Activated CD4-positive, alpha-beta T cell treated with anti-CD3 and anti-CD28 coated beads, Interleukin-2, amount 10 ng/mL, durations not matched to agents 24 days and 14 days (primary cell): ENCODE data around the gene ST13. TPM values are rescaled to one million over a fixed set of nuclear protein-coding genes. Genes with fewer than 3 reads are reported as not detected.
A peak's percentile ranks its signal among the peaks of the same experiment; 100 is the strongest.

Source experiments
- DNase-seq: peaks from one replicate; pipeline ENCODE4 v3.0.0; 2022
- H3K27ac Mint-ChIP-seq: one replicate; pipeline ENCODE4 v1.8.0; 2022; ENCODE audit warnings: mild to moderate bottlenecking, mixed read lengths
- H3K27me3 Mint-ChIP-seq: one replicate; pipeline ENCODE4 v1.8.0; 2022; ENCODE audit warnings: mixed read lengths
- H3K36me3 Mint-ChIP-seq: one replicate; pipeline ENCODE4 v1.8.0; 2022; ENCODE audit warnings: low read depth, mild to moderate bottlenecking, mixed read lengths
- H3K4me1 Mint-ChIP-seq: one replicate; pipeline ENCODE4 v1.8.0; 2021; ENCODE audit warnings: mixed read lengths
- H3K4me3 Mint-ChIP-seq: one replicate; pipeline ENCODE4 v1.8.0; 2022; ENCODE audit warnings: mild to moderate bottlenecking, moderate library complexity, mixed read lengths
- H3K9me3 Mint-ChIP-seq: one replicate; pipeline ENCODE4 v1.8.0; 2021; ENCODE audit warnings: mixed read lengths
- intact Hi-C: fragments of 100-400 bp; cut with micrococcal nuclease; formaldehyde crosslinking; loops from one replicate; pipeline ENCODE4 v1.15.1; 2023
- total RNA-seq: library from RNA; stranded (reverse); gene quantifications from 2 replicates; pipeline ENCODE4 v1.2.3, GENCODE V29; 2022

The ST13 gene
- total RNA-seq, 1 donor from 2014 or later = 215 TPM

DNA sequence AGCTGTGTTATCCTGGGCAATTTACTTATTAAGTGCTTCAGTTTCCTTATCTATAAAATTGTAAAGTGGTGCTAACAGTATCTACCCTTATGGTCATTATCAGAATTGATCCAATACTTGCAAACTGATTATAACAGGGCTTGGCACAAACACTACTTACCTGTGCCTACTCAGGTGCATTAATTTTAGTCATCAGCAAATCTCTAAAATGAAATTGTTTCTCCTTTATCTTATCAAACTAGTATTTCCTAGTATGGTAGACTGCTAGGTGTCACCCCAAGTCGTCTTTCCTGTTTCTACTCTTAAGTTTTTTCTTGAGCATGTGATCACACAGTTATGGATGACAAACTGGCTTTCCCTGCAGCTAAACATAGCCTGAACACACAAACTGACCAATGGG, 33.0 kb downstream of the ST13 start:
- Mint-ChIP-seq H3K4me3 (no peak overlapping the region), H3K9me3 (no peaks in the 10 kb centered on the region), H3K36me3 (peaks cover 27% of the 10 kb centered on the region), H3K4me1 (peaks cover 10% of the 10 kb centered on the region), H3K27ac (no peak overlapping the region), H3K27me3 (no peaks in the 10 kb centered on the region)
- intact Hi-C loops = no loop called here
- no peak for DNase-seq

DNA sequence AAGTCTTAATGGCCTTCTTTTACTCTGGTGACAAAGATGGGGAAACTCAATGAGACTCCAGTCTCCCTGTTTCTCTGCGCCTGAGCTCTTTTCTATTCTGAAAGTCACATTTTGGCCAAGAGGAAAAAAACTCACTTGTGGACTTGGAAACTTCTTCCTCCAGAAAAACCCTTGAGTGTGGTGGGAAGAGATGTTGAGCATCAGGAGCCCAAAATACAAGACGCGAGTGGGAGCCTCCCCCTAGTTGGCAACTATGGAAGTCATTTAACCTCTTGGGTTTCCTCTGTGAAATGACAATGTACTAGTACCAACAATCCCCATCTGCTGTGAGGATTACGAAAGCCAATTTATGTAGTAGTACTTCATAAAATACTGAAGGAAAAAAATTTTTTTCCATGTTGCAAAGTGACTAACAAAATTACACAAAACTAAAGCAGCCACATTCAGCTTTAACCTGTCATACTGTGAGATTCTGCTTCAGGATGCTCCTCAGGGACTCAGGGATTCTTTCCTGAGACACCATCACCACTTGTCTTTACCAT, 36.8 kb downstream of the ST13 start:
- DNase-seq = no peak
- intact Hi-C loops = loop anchor here (1.0 to 2.0 kb wide), 3 partner anchors 37 to 131 kb away; partner anchors contain the start of genes RBX1 and ST13
- H3K27ac Mint-ChIP-seq = peak overlapping the region; percentile 81
- H3K4me3 Mint-ChIP-seq = peak overlapping the region; percentile 92
- peaks cover 28% of the 10 kb centered on the region for H3K4me1 Mint-ChIP-seq
- no peaks in the 10 kb centered on the region for H3K9me3 Mint-ChIP-seq
- H3K36me3 Mint-ChIP-seq = peaks cover 22% of the 10 kb centered on the region
- H3K27me3 Mint-ChIP-seq = no peaks in the 10 kb centered on the region

DNA sequence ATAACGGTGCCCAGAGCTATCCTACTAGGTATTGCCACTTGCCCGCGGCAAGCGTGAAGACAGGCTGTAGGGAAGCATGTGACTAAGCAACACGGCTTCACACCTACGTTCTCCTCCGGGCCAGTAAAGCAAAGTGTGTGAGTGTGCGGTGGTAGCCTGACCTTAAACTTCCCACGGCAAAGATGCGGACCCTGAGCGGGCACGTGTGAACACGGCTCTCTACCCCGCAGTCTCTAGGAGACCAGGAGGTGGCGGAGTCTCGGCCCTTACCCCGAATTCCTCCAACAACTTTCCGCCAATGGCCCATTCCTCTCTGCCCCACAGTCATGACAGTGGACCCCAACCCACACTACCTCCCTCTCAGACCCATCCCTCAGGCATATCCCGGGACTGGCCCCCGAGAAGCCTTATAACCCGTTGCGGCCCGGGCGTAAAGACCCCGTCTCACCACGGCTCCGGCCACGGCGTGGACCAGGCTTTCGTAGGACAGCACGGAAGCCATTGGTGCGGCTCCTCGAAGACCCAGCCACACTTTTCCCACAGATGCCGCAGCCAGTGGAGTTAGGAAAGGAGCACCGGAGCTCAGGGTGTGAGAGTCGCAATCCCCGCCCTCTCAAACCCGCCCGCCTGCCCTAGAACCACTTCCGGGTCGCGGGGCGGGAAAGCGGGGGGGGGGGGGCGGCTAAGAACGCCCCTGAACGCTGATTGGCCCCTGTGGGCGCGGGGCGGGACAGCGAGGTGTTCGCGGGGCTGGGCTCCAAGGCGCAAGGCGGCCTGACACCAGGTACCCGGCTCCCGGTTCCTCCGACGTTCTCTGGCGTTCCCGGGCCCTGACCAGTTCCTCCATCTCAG, 37.5 kb downstream of the ST13 start, which contains the start of gene SLC25A17:
TSS of gene SLC25A17 (minus strand) at position 600 of the 852 bp plus-strand sequence. CDS start at position 502, 98 bp downstream.
- H3K9me3 Mint-ChIP-seq = no peaks in the 10 kb centered on the region
- intact Hi-C loops = loop anchor here (1.0 to 2.0 kb wide), 4 partner anchors 37 to 136 kb away; partner anchors contain the start of genes RBX1 and ST13
- H3K36me3 Mint-ChIP-seq = peaks cover 25% of the 10 kb centered on the region
- no peaks in the 10 kb centered on the region for H3K27me3 Mint-ChIP-seq
- DNase-seq = peak; percentile 96
- H3K4me1 Mint-ChIP-seq = peaks cover 30% of the 10 kb centered on the region
- H3K4me3 Mint-ChIP-seq = peak within 1 kb of the TSS; percentile 92
- peak within 1 kb of the TSS; percentile 94 for H3K27ac Mint-ChIP-seq

DNA sequence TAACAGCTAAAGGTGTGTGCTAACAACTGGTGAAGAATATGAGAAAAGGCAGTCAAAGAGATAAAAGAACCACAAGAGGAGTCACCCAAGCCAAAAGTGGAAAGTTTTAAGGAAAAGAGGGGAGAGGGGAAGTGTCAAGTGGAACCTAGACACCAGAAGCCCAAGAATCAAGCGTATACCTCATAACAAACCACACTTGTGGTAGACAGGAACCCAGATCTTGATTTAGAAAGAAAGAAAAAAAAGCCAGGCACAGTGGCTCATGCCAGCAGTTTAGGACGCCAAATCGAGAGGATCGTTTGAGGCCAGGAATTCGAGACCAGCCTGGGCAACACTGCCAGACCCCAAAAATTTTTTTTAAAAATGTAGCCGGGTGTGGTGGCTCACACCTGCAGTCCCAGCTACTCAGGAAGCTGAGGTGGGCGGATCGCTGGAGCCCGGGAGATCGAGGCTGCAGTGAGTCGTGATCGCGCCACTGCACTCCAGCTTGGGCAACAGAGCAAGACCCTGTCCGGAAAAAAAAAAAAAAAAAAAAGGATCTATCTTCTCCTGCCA, 38.2 kb downstream of the ST13 start:
- Mint-ChIP-seq H3K27ac (peak overlapping the region; percentile 94), H3K4me3 (peak overlapping the region; percentile 92), H3K27me3 (no peaks in the 10 kb centered on the region), H3K4me1 (peaks cover 32% of the 10 kb centered on the region), H3K36me3 (peaks cover 25% of the 10 kb centered on the region), H3K9me3 (no peaks in the 10 kb centered on the region)
- intact Hi-C loops = loop anchor here (1.0 to 2.0 kb wide), 3 partner anchors 81 to 135 kb away; partner anchors contain the start of gene RBX1
- DNase-seq = peak; percentile 74

DNA sequence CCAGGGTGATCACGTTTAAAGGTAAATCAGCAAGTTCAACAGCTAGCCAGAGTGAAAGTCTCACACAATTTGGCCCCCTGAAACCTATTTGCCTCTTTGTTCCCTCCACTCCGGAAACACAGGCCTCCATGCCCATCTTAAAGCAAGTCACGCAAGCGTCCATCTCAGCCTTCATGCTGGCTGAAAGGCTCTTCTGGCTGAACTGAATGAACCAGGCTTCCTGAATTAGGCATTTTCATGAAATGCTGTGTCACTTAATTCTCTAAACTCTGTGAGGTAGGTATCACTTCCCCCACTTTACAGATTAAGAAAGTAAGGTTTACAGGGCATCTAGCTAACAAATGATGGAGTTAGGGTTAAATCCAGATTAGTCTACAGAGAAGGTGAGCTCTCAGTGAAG, 38.7 kb downstream of the ST13 start:
- DNase-seq = no peak
- peaks cover 25% of the 10 kb centered on the region for H3K36me3 Mint-ChIP-seq
- H3K9me3 Mint-ChIP-seq = no peaks in the 10 kb centered on the region
- H3K27me3 Mint-ChIP-seq = no peaks in the 10 kb centered on the region
- peak overlapping the region; percentile 64 for H3K27ac Mint-ChIP-seq
- H3K4me1 Mint-ChIP-seq = peaks cover 32% of the 10 kb centered on the region
- H3K4me3 Mint-ChIP-seq = peak overlapping the region; percentile 92
- intact Hi-C loops = loop anchor here (1.0 to 2.0 kb wide), 3 partner anchors 81 to 134 kb away; partner anchors contain the start of gene RBX1

DNA sequence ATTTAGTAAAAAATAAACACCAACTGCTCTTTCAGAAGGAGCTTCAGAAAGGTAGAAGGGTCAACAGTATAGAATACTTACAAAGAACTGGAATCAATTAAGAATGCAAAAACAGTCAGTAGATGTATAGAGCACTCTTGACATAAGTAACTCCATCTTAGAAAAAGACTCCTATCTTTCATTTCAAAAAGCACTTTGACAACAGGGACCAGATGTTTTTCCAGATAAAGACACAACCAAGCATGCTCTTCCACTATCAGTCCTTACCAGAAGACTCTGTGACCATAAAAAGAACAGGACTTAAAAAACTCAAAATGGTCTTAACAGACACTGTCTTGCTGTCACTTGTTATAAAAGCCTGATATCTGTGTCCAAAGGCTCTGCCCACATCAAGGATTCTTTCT, 42.5 kb downstream of the ST13 start:
- Mint-ChIP-seq H3K4me3 (no peak overlapping the region), H3K27me3 (no peaks in the 10 kb centered on the region), H3K27ac (no peak overlapping the region), H3K4me1 (peaks cover 28% of the 10 kb centered on the region), H3K36me3 (peaks cover 24% of the 10 kb centered on the region), H3K9me3 (no peaks in the 10 kb centered on the region)
- no peak for DNase-seq
- intact Hi-C loops = no loop called here

DNA sequence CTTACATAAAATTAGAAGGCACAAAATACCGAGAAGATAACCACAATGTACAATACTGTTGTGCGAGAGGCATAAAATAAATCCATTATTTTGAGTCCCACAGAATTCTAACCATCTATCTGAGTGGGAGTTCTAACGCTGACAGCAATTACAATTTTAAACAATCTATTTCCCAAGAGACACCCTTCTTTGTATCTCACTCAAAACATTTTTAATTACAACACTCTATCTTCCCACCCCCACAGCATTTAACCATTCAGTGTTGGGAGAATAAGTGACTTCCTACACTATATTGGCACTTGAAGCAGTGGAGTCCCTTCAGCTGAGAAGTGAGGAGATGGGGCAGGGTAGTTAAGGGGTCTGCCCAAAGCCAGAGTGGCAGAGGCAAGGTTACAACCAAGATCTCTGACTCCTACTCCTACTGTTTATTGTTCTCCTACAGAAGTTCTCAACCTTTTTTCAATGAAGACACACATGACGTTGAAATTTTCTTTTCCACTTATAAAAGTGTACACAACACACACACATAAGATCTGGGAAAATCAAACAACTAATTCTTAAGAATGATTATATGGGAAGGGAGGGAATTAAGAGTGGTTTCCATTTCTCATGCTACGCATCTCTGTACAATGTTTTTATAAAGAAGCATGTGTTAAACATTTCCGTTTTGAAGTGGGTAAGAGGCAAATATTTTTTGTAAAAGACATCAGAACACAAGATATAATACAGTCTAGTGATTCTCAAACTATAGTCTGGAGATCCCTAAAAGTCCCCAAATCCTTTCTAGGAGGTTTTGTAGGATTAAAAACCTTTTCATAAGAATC, 48.2 kb downstream of the ST13 start:
- no peak overlapping the region for H3K4me3 Mint-ChIP-seq
- H3K27me3 Mint-ChIP-seq = no peaks in the 10 kb centered on the region
- no peak for DNase-seq
- H3K36me3 Mint-ChIP-seq = peaks cover 6% of the 10 kb centered on the region
- no peak overlapping the region for H3K27ac Mint-ChIP-seq
- no peaks in the 10 kb centered on the region for H3K9me3 Mint-ChIP-seq
- H3K4me1 Mint-ChIP-seq = peaks cover 13% of the 10 kb centered on the region
- intact Hi-C loops = no loop called here

DNA sequence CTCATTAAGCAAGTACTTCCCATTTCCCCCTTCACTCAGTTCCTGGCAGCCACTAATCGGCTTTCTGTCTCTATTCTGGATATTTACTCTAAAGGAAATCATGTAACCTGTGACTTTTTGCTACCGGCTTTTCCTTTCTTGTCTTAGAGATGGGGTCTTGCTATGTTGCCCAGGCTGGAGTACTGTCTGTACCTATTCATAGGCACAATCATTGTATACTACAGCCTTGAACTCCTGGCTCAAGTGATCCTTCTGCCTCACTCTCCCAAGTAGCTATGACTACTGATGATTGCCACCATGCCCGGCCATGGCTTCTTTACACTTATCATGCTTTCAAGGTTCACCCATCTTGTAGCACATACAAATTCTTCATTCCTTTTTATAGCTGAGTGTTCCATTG, 49.7 kb downstream of the ST13 start:
- H3K9me3 Mint-ChIP-seq = no peaks in the 10 kb centered on the region
- no peak for DNase-seq
- peaks cover 10% of the 10 kb centered on the region for H3K4me1 Mint-ChIP-seq
- H3K4me3 Mint-ChIP-seq = no peak overlapping the region
- H3K27ac Mint-ChIP-seq = no peak overlapping the region
- intact Hi-C loops = no loop called here
- peaks cover 6% of the 10 kb centered on the region for H3K36me3 Mint-ChIP-seq
- no peaks in the 10 kb centered on the region for H3K27me3 Mint-ChIP-seq

DNA sequence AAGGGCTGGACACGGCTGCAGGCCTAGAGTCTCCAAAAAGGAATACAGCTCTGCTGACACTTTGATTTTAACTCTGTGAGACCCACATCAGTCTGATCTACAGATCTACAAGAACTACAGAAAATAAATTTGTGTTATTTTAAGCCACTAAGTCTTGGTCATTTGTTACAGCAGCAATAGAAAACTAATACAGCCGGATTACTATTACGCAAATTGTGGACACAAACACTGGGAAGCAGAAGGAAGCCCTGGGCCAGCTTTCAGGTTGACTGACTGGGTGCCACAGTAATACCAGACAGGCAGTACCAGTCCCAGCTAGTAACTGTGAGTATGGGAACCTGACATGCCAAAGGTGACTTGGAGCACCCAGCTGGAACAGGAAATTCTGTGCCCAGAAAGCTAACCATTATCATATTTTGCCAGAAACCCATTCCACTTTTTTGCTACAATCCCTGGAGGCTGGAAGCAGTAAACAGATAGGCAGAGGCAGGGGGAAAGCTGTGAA, 50.7 kb downstream of the ST13 start:
- H3K9me3 Mint-ChIP-seq = no peaks in the 10 kb centered on the region
- H3K4me3 Mint-ChIP-seq = no peak overlapping the region
- H3K4me1 Mint-ChIP-seq = peaks cover 10% of the 10 kb centered on the region
- intact Hi-C loops = no loop called here
- no peak overlapping the region for H3K27ac Mint-ChIP-seq
- DNase-seq = no peak
- H3K36me3 Mint-ChIP-seq = peaks cover 6% of the 10 kb centered on the region
- H3K27me3 Mint-ChIP-seq = no peaks in the 10 kb centered on the region

DNA sequence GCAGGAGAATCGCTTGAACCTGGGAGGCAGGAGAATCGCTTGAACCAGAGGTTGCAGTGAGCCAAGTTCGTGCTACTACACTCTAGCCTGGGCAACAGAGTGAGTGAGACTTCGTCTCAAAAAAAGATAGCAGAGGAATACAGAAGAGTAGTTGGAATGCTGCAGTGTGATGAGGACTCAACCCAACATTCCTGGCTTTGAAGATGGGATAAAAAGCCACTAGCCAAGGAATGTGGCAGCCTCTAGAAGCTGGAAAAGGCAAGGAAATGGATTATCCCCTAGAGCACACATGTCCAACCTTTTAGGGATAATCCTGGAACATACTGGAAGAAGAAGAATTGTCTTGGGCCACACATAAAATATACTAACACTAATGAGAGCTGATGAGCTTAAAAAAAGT, 51.2 kb downstream of the ST13 start:
- H3K36me3 Mint-ChIP-seq = peaks cover 6% of the 10 kb centered on the region
- intact Hi-C loops = no loop called here
- no peak overlapping the region for H3K27ac Mint-ChIP-seq
- H3K9me3 Mint-ChIP-seq = no peaks in the 10 kb centered on the region
- no peak overlapping the region for H3K4me3 Mint-ChIP-seq
- DNase-seq = no peak
- no peaks in the 10 kb centered on the region for H3K27me3 Mint-ChIP-seq
- H3K4me1 Mint-ChIP-seq = peaks cover 10% of the 10 kb centered on the region

DNA sequence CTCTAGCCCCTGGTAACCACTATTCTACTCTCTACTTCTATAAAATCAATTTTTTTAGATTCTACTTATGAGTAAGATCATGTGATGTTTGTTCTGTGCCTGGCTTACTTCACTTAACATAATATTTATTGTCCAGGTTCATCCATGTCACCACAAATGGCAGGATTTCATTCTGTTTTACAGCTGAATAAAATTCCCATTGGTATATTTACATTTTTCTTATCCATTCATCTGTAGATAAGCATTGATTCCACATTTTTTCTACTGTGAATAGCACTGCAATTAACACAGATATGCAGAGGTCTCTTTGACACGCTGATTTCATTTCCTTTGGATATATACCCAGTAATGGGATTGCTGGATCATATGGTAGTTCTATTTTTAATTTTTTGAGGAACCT, 53.1 kb downstream of the ST13 start:
- Mint-ChIP-seq H3K9me3 (no peaks in the 10 kb centered on the region), H3K27ac (no peak overlapping the region), H3K4me1 (peaks cover 7% of the 10 kb centered on the region), H3K27me3 (no peaks in the 10 kb centered on the region), H3K36me3 (peaks cover 6% of the 10 kb centered on the region), H3K4me3 (no peak overlapping the region)
- intact Hi-C loops = no loop called here
- no peak for DNase-seq

DNA sequence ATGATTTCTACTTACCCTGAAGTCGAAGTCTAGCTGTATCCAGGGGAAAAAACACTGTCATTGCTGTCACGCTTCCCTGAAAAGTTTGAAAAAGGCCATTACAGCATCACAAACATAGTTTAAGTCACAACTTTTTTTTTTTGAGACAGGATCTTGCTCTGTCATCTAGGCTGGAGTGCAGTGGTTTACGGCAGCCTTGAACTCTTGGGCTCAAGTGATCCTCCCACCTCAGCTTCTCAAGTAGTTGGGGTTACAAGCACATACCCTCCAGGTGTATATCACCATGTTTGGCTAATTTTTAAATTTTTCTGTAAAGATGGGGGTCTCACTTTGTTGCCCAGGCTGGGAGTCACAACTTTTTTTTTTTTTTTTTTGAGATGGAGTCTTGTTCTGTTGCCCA, 57.4 kb downstream of the ST13 start:
- no peak for DNase-seq
- H3K4me3 Mint-ChIP-seq = no peak overlapping the region
- no peaks in the 10 kb centered on the region for H3K27me3 Mint-ChIP-seq
- peaks cover 5% of the 10 kb centered on the region for H3K36me3 Mint-ChIP-seq
- intact Hi-C loops = no loop called here
- no peaks in the 10 kb centered on the region for H3K9me3 Mint-ChIP-seq
- H3K27ac Mint-ChIP-seq = no peak overlapping the region
- H3K4me1 Mint-ChIP-seq = peaks cover 4% of the 10 kb centered on the region

DNA sequence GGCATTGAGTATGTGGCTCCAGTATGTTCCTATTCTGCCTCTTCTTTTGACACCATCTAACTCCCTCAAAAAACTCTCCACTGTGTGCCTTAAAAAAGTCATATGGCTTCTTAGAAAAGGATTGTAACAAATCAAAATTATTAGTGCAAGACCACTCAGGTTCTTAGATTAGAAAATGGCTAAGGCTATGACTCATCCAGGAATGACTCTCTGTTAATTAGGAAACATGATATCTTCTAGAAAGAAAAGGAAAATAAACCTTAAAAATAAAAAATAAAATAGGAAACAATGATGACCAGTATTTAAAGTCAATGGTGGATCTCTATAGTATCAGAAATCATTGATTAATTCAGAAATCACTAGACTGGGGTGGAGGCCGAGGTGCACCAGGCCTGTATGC, 59.0 kb downstream of the ST13 start:
- Mint-ChIP-seq H3K27me3 (no peaks in the 10 kb centered on the region), H3K27ac (no peak overlapping the region)
- intact Hi-C loops = no loop called here

More for the DNA sequence above, 59.0 kb downstream of the ST13 start:
- H3K36me3 Mint-ChIP-seq = peaks cover 17% of the 10 kb centered on the region
- H3K9me3 Mint-ChIP-seq = no peaks in the 10 kb centered on the region
- no peak overlapping the region for H3K4me3 Mint-ChIP-seq
- peaks cover 6% of the 10 kb centered on the region for H3K4me1 Mint-ChIP-seq
- DNase-seq = no peak
